AG09309 (cell line): Measurements from ENCODE around the gene CKLF.

Source experiments
- DNase-seq: peaks from one replicate; pipeline ENCODE4 v3.0.0-alpha.2; 2010; ENCODE audit warnings: low read depth
- H3K4me3 ChIP-seq: 2 replicates; pipeline ENCODE4 v1.5.1; 2011; ENCODE audit warnings: mild to moderate bottlenecking, low read depth, low read length, moderate library complexity; ENCODE audit not compliant: control insufficient read depth
- CTCF ChIP-seq: IDR thresholded peaks from 2 replicates; pipeline ENCODE4 v1.5.1; 2011; ENCODE audit warnings: mild to moderate bottlenecking, low read depth, low read length, inconsistent platforms; ENCODE audit not compliant: insufficient read depth, control insufficient read depth; ENCODE audit errors: missing control alignments

CKLF gene

GRCh38 chr16:66604376-66605176 is 52.2 kb downstream of the CKLF start, which contains the start of gene CMTM3:
Gene CMTM3 (plus strand): TSS chr16:66604704. CDS start chr16:66604806, 102 bp downstream.
- peak within 1 kb of the TSS; percentile 49 for H3K4me3 ChIP-seq
- TF ChIP-seq CTCF = peak; percentile 66
- no peak for DNase-seq

GRCh38 chr16:66605177-66605978 is 53.0 kb downstream of the CKLF start:
- TF ChIP-seq CTCF = no peak
- no peak for DNase-seq
- H3K4me3 ChIP-seq = peak overlapping the region; percentile 49

- no peak for TF ChIP-seq CTCF
- DNase-seq = no peak
- H3K4me3 ChIP-seq = peak overlapping the region; percentile 49
Measured at GRCh38 chr16:66605979-66606751, 53.8 kb downstream of the CKLF start.

GRCh38 chr16:66608241-66609138 is 56.1 kb downstream of the CKLF start:
- H3K4me3 ChIP-seq = no peak overlapping the region
- no peak for DNase-seq
- TF ChIP-seq CTCF = peak; percentile 96

GRCh38 chr16:66609139-66609510 is 56.7 kb downstream of the CKLF start:
- no peak overlapping the region for H3K4me3 ChIP-seq
- DNase-seq = no peak
- TF ChIP-seq CTCF = no peak
